SK-N-SH (cell line): ENCODE data around the gene CCNY.

Experiments
- ELF1 ChIP-seq: IDR thresholded peaks from 2 replicates; pipeline ENCODE4 v1.4.0; 2012
- EZH2phosphoT487 ChIP-seq: fragments of 200-600 bp; sonication (generic); IDR thresholded peaks from 2 replicates; pipeline ENCODE4 v1.6.1; 2017; ENCODE audit warnings: low read depth, mixed run types, mild to moderate bottlenecking, antibody characterized with exemption, moderate library complexity, borderline replicate concordance
- POLR2AphosphoS5 ChIP-seq: IDR thresholded peaks from 2 replicates; pipeline ENCODE4 v1.6.1; 2012; ENCODE audit warnings: low read depth, low read length
- TF ChIP-seq, protein P1 (sequence below): fragments of 200-600 bp; sonication (generic); IDR thresholded peaks from 2 replicates; pipeline ENCODE4 v1.6.1; 2017; ENCODE audit warnings: antibody characterized with exemption, mild to moderate bottlenecking, moderate library complexity

DNA sequence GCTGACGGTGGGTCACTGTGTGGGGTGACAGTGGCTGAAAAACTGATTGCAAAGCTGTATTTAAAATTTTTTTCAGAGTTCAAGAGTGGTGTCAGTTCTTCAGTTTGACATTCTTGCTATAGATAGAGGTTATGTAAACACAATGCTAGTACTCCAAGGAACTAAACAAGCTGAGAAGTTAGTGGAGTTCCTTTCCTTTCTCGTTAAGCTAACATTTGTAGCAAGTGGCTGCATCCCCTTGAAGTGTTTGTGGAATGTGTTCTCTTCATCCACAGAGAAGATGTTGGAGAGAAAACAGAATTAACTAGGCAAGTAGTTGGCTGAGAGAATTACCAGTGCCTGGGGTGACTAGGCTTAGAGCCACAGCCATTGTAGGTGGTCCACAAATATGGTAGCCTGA, 15.8 kb downstream of the CCNY start:
- no peak for TF ChIP-seq EZH2phosphoT487
- TF ChIP-seq, protein P1, sequence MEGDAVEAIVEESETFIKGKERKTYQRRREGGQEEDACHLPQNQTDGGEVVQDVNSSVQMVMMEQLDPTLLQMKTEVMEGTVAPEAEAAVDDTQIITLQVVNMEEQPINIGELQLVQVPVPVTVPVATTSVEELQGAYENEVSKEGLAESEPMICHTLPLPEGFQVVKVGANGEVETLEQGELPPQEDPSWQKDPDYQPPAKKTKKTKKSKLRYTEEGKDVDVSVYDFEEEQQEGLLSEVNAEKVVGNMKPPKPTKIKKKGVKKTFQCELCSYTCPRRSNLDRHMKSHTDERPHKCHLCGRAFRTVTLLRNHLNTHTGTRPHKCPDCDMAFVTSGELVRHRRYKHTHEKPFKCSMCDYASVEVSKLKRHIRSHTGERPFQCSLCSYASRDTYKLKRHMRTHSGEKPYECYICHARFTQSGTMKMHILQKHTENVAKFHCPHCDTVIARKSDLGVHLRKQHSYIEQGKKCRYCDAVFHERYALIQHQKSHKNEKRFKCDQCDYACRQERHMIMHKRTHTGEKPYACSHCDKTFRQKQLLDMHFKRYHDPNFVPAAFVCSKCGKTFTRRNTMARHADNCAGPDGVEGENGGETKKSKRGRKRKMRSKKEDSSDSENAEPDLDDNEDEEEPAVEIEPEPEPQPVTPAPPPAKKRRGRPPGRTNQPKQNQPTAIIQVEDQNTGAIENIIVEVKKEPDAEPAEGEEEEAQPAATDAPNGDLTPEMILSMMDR, result no peak
- no peak for TF ChIP-seq ELF1
- no peak for TF ChIP-seq POLR2AphosphoS5
